HepG2 (cell line): ENCODE results near the gene ARMC8. TPM values are rescaled to one million over a fixed set of nuclear protein-coding genes. Genes with fewer than 3 reads are reported as not detected.

Experiments used
- ATAC-seq: fragments of 200-7000 bp; cut with Tn5 transposase; 3 replicates; pipeline ENCODE4 v1.9.1; 2020; ENCODE audit warnings: mild to moderate bottlenecking, moderate library complexity
- BruUV-seq: library from RNA; stranded (reverse); fragments of 400-500 nt; replicated peaks from 2 replicates; lab custom pipeline; 2021; lab: Mats Ljungman, UMichigan
- CTCF ChIA-PET: fragments of 300-600 bp; formaldehyde crosslinking; extraction: SDS; loops from one replicate; lab custom pipeline; 2021; ENCODE audit warnings: low total read pairs, inconsistent platforms, low intra/inter-chr PET ratio; lab: Yijun Ruan, JAX
- POLR2A ChIA-PET: fragments of 350-600 bp; sonication (Branson Sonifier 250); formaldehyde crosslinking; loops from one replicate; lab custom pipeline; 2020; ENCODE audit warnings: antibody characterized with exemption, inconsistent platforms; lab: Yijun Ruan, JAX
- DNase-seq: peaks from one replicate; pipeline ENCODE4 v3.0.0-alpha.2; 2015; ENCODE audit warnings: low spot score
- FAIRE-seq: peaks from 3 replicates; lab custom pipeline; 2011; peaks lifted over from hg19 to GRCh38; lab: Jason Lieb, UNC
- H2AFZ ChIP-seq: one replicate; pipeline ENCODE4 v1.6.1; 2011; ENCODE audit warnings: low read length, inconsistent platforms
- H3K27ac ChIP-seq: fragments of 300-600 bp; 3 replicates; pipeline ENCODE4 v1.8.0; 2011; ENCODE audit warnings: mixed run types, mild to moderate bottlenecking, mixed read lengths, low read length, inconsistent platforms; ENCODE audit not compliant: insufficient read depth; ENCODE audit errors: extremely low read length
- H3K27me3 ChIP-seq, 2 experiments: fragments of 200-600 bp in 1 of 2; 2 replicates in 1 of 2; 3 replicates in 1 of 2; pipeline versions ENCODE4 v1.6.0 to v1.8.0; 2011; ENCODE audit warnings: low read length in 2 of 2, mild to moderate bottlenecking in 2 of 2, moderate library complexity in 2 of 2, inconsistent platforms in 1 of 2; ENCODE audit not compliant: insufficient read depth in 2 of 2, control insufficient read depth in 1 of 2
- H3K36me3 ChIP-seq, 2 experiments: fragments of 200-600 bp in 1 of 2; replicated peaks in 1 of 2; 2 replicates in 1 of 2; 3 replicates in 1 of 2; pipeline versions ENCODE4 v1.5.1 to v1.8.0; 2011; ENCODE audit warnings: low read length in 2 of 2, inconsistent platforms in 1 of 2; ENCODE audit not compliant: insufficient read depth in 2 of 2, control insufficient read depth in 1 of 2
- H3K4me1 ChIP-seq: 2 replicates; pipeline ENCODE4 v1.5.1; 2012; ENCODE audit warnings: low read length, inconsistent platforms; ENCODE audit not compliant: insufficient read depth
- H3K4me2 ChIP-seq: 2 replicates; pipeline ENCODE4 v1.6.0; 2011; ENCODE audit warnings: low read depth, low read length, inconsistent platforms
- H3K4me3 ChIP-seq, 3 experiments: fragments of 200-600 bp in 1 of 3; sonication (generic), shearing (Covaris generic) in 1 of 3; replicated peaks in 1 of 3; 2 replicates each; pipeline ENCODE4 v1.5.1; 2011 to 2016; ENCODE audit warnings: low read length in 3 of 3, inconsistent platforms in 2 of 3, low read depth in 2 of 3, mild to moderate bottlenecking in 2 of 3, control low read depth in 1 of 3, mixed read lengths in 1 of 3; ENCODE audit not compliant: insufficient read depth in 1 of 3
- H3K79me2 ChIP-seq: one replicate; pipeline ENCODE4 v1.6.1; 2011; ENCODE audit warnings: low read length, inconsistent platforms; ENCODE audit not compliant: insufficient read depth
- H3K9ac ChIP-seq: 2 replicates; pipeline ENCODE4 v1.6.0; 2011; ENCODE audit warnings: mild to moderate bottlenecking, low read depth, low read length, inconsistent platforms; ENCODE audit not compliant: insufficient read depth
- H3K9me3 ChIP-seq: 2 replicates; pipeline ENCODE4 v1.5.1; 2012; ENCODE audit warnings: mild to moderate bottlenecking, low read length
- H4K20me1 ChIP-seq: 2 replicates; pipeline ENCODE4 v1.6.0; 2011; ENCODE audit warnings: inconsistent platforms, mild to moderate bottlenecking, low read length, moderate library complexity; ENCODE audit not compliant: insufficient read depth
- ELF3 ChIP-seq: IDR thresholded peaks from 2 replicates; pipeline ENCODE4 v1.6.1; 2016; ENCODE audit warnings: missing genetic modification reagents, missing compliant biosample characterization
- KDM3A ChIP-seq: IDR thresholded peaks from 2 replicates; pipeline ENCODE4 v1.6.1; 2018; ENCODE audit warnings: low read depth, missing compliant biosample characterization
- NFIC ChIP-seq: IDR thresholded peaks from 2 replicates; pipeline ENCODE4 v1.6.1; 2012; ENCODE audit warnings: mild to moderate bottlenecking, low read length, inconsistent platforms
- PRDM10 ChIP-seq: sonication (generic); formaldehyde crosslinking; IDR thresholded peaks from 2 replicates; pipeline ENCODE4 v1.4.0; 2020; ENCODE audit warnings: low read depth, missing genetic modification reagents
- SETDB1 ChIP-seq: sonication (generic); formaldehyde crosslinking; IDR thresholded peaks from 2 replicates; pipeline ENCODE4 v1.5.1; 2020; ENCODE audit warnings: missing genetic modification reagents, mild to moderate bottlenecking, borderline replicate concordance
- SNAPC4 ChIP-seq: sonication (generic); formaldehyde crosslinking; IDR thresholded peaks from 2 replicates; pipeline ENCODE4 v1.4.0; 2020; ENCODE audit warnings: mild to moderate bottlenecking, missing genetic modification reagents
- STAT5B ChIP-seq: sonication (generic); formaldehyde crosslinking; IDR thresholded peaks from 2 replicates; pipeline ENCODE4 v1.4.0; 2020; ENCODE audit warnings: missing genetic modification reagents
- ZNF546 ChIP-seq: sonication (generic); formaldehyde crosslinking; conservative IDR thresholded peaks from 2 replicates; pipeline ENCODE4 v1.8.1; 2023; ENCODE audit warnings: mild to moderate bottlenecking, missing genetic modification reagents
- ZNF7 ChIP-seq: IDR thresholded peaks from 2 replicates; pipeline ENCODE4 v1.6.1; 2016; ENCODE audit warnings: missing biosample characterization, missing genetic modification reagents
- WGBS: methylation state at CpG from one replicate; pipeline ENCODE4 v1.1.6; 2017; ENCODE audit warnings: low lambda C conversion rate; 5-methylcytosine and 5-hydroxymethylcytosine counted together
- in situ Hi-C: cut with HindIII; loops from 2 replicates; pipeline ENCODE4 v1.10.0; 2017; ENCODE audit warnings: low pct_unique_long_range_greater_than_20kb; ENCODE audit not compliant: extremely low pct_ligation_motif_present
- intact Hi-C: fragments of 100-400 bp; cut with micrococcal nuclease; formaldehyde crosslinking; loops from one replicate; pipeline ENCODE4 v1.10.0; 2022; ENCODE audit not compliant: unreplicated experiment
- polyA plus RNA-seq, 8 experiments: library from polyadenylated mRNA; depleted of rRNA in 3 of 8; stranded (reverse) in 7 of 8; unstranded in 1 of 8; fragments of >200 nt; fragmentation: Illumina TruSeq in 4 of 8; extraction: Trizol in 4 of 8; gene quantifications; 2 replicates each; pipeline versions ENCODE4 v1.2.1 to v1.2.3, GENCODE V29; 2011 to 2016; ENCODE audit warnings: low read depth in 4 of 8, missing spikeins in 1 of 8, mixed read lengths in 1 of 8; ENCODE audit not compliant: insufficient read depth in 1 of 8
- total RNA-seq, 5 experiments: library from RNA; depleted of rRNA; stranded (reverse); fragments of >200 nt; fragmentation: Illumina TruSeq; extraction: Trizol; gene quantifications; 2 replicates each; pipeline ENCODE4 v1.2.3, GENCODE V29; 2016; ENCODE audit warnings: low read depth in 1 of 5
- TF ChIP-seq, protein P1 (sequence below): sonication (generic); formaldehyde crosslinking; IDR thresholded peaks from 2 replicates; pipeline ENCODE4 v1.4.0; 2020; ENCODE audit warnings: missing genetic modification reagents

The ARMC8 gene
- total and polyA plus RNA-seq, 2 of the 13 experiments (the other 11 are each of a cell fraction or from before 2014, with no cell fraction given): 38.9 to 55.3 TPM

- peaks cover 26% of the 10 kb centered on the region for H4K20me1 ChIP-seq
- no peak for DNase-seq
- peaks cover 91% of the 10 kb centered on the region for H3K79me2 ChIP-seq
- H2AFZ ChIP-seq: no peak overlapping the region
- no peak for ATAC-seq
- peaks cover 0 to 3% of the 10 kb centered on the region in 2 experiments; a peak in 2 of 5 replicates for H3K36me3 ChIP-seq
- intact Hi-C loops (no loop called here), in situ Hi-C loops (no loop called here)
- ChIA-PET POLR2A (no interaction called here), CTCF (no interaction called here)
- no peak overlapping the region for H3K4me3 ChIP-seq
- no peaks in the 10 kb centered on the region for H3K27me3 ChIP-seq
- no peak overlapping the region for H3K4me2 ChIP-seq
- no peak overlapping the region for H3K9ac ChIP-seq
- FAIRE-seq: no peak
- no peaks in the 10 kb centered on the region for H3K9me3 ChIP-seq
- H3K4me1 ChIP-seq: 0 out of 2 replicates have a peak, but pooled peaks cover 8% of the 10 kb centered on the region
- BruUV-seq: no TSS peak
- H3K27ac ChIP-seq: no peak overlapping the region
- 61% methylated on average over 1 of the region's 1 CpG for WGBS
- TF ChIP-seq ZNF7 (CRISPR knock-in tag) (no peak), ZNF546 (CRISPR knock-in tag) (no peak), SNAPC4 (no peak), NFIC (no peak), PRDM10 (CRISPR knock-in tag) (no peak), STAT5B (CRISPR knock-in tag) (no peak), SETDB1 (CRISPR knock-in tag) (no peak), ELF3 (CRISPR knock-in tag) (no peak), KDM3A (CRISPR knock-in tag) (no peak)
- TF ChIP-seq, protein P1, sequence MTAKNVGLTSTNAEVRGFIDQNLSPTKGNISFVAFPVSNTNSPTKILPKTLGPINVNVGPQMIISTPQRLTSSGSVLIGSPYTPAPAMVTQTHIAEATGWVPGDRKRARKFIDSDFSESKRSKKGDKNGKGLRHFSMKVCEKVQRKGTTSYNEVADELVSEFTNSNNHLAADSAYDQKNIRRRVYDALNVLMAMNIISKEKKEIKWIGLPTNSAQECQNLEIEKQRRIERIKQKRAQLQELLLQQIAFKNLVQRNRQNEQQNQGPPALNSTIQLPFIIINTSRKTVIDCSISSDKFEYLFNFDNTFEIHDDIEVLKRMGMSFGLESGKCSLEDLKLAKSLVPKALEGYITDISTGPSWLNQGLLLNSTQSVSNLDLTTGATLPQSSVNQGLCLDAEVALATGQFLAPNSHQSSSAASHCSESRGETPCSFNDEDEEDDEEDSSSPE (CRISPR knock-in tag): no peak
These were observed 13.3 kb downstream of the ARMC8 start for GRCh38 chr3:138200424-138200823.
